ENCODE measurements around the gene CDH20.

Gene CDH20

DNA sequence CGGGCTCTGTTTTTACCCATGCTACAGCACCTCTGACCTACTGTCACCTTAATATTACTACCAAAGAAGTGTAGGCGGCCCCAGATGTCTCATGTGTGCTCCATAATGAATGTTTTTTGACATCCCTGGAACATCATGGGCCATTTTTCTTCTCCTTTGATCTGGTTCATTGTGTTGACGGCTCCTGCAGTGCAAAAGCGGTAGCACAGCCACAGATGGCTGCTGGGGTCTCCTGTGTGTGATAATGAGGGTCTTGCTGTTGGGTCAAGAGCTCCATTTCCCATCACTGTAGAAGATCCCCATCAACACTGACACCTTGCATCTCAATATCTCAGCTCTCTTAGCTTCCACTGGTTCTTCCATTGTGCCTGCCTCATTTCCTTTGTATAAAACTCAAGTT, 95.0 kb downstream of the CDH20 start:
- in situ Hi-C loops (cut with HindIII; ENCODE audit: low sequenced_read_pairs) = no loop called here
- H3K4me3 ChIP-seq (ENCODE audit: low read depth, low read length) = no peak overlapping the region
- no peak for DNase-seq (ENCODE audit: low read depth, low spot score)
- TF ChIP-seq, protein P1, sequence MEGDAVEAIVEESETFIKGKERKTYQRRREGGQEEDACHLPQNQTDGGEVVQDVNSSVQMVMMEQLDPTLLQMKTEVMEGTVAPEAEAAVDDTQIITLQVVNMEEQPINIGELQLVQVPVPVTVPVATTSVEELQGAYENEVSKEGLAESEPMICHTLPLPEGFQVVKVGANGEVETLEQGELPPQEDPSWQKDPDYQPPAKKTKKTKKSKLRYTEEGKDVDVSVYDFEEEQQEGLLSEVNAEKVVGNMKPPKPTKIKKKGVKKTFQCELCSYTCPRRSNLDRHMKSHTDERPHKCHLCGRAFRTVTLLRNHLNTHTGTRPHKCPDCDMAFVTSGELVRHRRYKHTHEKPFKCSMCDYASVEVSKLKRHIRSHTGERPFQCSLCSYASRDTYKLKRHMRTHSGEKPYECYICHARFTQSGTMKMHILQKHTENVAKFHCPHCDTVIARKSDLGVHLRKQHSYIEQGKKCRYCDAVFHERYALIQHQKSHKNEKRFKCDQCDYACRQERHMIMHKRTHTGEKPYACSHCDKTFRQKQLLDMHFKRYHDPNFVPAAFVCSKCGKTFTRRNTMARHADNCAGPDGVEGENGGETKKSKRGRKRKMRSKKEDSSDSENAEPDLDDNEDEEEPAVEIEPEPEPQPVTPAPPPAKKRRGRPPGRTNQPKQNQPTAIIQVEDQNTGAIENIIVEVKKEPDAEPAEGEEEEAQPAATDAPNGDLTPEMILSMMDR (IDR thresholded peaks at IDR 0.05; ENCODE audit: low read depth, low read length) = no peak

DNA sequence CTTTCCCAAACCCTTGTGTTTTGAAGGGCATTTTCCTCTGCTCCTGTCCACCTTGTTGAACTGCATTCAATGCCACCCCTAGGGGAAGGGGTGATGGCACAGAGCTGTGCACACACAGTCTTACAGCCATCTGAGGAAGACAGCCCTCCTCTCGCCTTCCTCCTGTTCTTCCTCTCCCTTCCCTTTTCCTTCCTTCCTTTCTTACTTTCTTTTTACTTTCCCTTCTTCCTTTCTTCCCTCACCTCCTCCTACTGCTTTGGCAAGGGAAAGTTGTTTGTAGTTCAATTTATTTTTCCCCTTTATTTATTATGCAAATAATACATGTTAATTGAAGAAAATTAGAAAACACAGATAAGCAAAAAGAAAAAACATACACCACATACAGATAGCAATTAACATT, 99.4 kb downstream of the CDH20 start:
- TF ChIP-seq, protein P1 (IDR thresholded peaks at IDR 0.05; ENCODE audit: low read depth, low read length) = no peak
- H3K4me3 ChIP-seq (ENCODE audit: low read depth, low read length) = no peak overlapping the region
- in situ Hi-C loops (cut with HindIII; ENCODE audit: low sequenced_read_pairs) = no loop called here
- DNase-seq (ENCODE audit: low read depth, low spot score) = no peak

DNA sequence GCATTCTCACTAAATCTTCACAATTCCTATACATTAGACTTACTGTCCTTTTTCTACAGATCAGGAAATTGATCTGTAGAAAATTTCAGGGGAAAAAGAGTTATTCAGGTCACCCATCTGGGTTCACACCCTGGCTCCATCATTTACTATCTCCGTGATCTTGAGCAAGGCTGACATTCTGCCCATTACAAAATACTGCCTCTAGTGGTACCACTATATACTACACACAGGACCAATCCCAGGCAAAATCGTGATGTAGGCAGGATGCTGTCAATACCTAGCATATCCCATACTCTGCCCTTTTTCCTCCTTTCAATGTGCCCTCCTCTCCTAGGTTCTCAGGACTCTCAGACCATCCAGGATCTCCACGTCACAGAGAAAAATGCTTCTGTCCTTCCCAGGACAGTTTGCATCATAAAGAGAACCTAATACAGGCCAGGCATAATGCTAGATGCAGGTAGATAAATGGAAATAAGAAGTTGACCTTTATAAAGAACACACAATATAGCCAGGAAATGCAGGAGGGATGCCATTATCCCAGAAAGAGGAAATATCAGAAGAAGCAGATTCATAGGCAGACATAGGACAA, 101.9 kb downstream of the CDH20 start:
- in situ Hi-C loops (cut with HindIII; ENCODE audit: low sequenced_read_pairs) = no loop called here
- TF ChIP-seq, protein P1 (IDR thresholded peaks at IDR 0.05; ENCODE audit: low read depth, low read length) = peak; percentile 59
- H3K4me3 ChIP-seq (ENCODE audit: low read depth, low read length) = no peak overlapping the region
- no peak for DNase-seq (ENCODE audit: low read depth, low spot score)

DNA sequence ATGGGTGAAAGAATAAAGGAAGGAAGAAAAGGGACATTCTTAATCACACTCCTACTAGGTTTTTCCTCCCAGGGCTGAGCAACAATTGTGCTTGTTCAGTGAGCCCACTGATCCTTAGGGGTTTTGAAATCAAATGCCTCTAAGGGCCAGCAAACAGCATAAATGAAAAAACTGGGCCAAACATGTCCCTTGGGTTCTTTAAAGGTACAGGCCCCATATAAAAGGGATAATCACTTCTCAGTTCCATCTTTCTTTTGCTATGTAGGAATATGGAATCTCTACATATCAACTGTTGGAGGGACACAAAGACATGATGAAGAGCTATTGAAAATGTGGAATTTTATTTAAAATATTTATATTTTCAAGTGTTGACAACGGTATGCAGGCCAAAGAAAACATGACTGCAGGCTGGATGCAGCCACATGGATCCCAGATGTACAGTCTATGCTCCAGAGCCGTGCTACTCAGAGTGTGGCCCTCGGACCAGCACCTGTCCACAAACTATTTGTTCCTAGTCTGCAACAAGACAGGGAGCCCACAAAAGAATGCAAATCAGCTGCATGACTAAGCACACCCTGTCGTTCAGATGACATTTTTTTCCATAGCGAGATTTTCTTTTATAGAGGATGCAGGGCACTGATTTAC, 110.0 kb downstream of the CDH20 start:
- TF ChIP-seq, protein P1 (IDR thresholded peaks at IDR 0.05; ENCODE audit: low read depth, low read length) = no peak
- in situ Hi-C loops (cut with HindIII; ENCODE audit: low sequenced_read_pairs) = no loop called here
- DNase-seq (ENCODE audit: low read depth, low spot score) = no peak
- H3K4me3 ChIP-seq (ENCODE audit: low read depth, low read length) = no peak overlapping the region

DNA sequence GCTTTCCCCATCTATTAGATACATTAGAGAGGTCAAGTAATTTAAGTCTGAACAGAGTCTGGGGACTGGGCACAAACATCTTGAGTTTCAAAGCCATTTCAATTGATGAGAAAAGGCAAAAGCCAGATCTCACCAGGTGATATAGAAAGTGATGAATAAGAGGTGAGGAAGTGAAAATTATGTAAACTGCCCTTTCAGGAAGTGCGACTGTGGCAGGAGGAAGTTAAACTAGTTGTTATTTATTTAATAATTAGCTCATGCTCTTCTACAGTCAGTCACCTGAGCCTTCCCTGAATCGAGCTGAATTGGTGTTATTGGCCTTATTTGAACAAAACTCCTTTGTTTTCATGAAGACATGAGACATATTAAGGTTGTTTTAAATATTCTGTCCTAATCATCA, 115.1 kb downstream of the CDH20 start:
- in situ Hi-C loops (cut with HindIII; ENCODE audit: low sequenced_read_pairs) = no loop called here
- TF ChIP-seq, protein P1 (IDR thresholded peaks at IDR 0.05; ENCODE audit: low read depth, low read length) = no peak
- no peak for DNase-seq (ENCODE audit: low read depth, low spot score)
- no peak overlapping the region for H3K4me3 ChIP-seq (ENCODE audit: low read depth, low read length)

DNA sequence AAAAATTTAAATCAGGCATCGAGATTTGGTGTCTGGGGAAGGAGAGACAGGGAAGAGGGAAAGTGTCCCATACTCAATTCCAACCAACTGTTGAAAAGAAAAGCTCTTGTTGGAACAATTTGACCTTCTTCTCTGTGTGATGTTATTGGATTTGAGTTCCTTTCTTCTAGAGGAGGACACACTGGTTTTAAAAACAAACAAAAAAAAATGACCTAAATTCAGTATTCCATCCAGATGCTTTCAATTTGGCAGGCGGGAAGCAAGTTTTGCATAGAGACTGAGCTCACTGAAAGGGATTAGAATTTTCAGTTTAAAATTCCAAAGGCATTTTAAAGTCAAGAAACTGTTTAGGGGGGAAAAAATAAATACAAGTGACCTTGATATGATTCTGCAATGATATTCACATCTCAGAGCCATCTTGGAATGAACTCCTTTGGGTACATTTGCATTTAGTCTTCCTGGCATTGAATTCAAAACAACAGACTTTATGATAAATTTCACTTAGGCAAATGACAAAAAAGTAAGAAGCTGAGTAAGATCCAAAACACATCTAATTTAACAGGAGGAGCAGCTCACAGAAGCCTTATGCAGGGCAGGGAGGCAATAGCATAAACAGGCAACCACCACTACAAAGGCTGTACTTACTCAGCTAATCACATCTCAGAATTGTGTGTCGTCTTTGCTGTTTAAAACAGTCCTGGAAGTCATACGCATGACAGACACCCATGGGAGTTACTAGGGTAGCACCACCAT, 126.8 kb downstream of the CDH20 start:
- in situ Hi-C loops (cut with HindIII; ENCODE audit: low sequenced_read_pairs) = no loop called here
- TF ChIP-seq, protein P1 (IDR thresholded peaks at IDR 0.05; ENCODE audit: low read depth, low read length) = no peak
- no peak overlapping the region for H3K4me3 ChIP-seq (ENCODE audit: low read depth, low read length)
- peak; percentile 12 for DNase-seq (ENCODE audit: low read depth, low spot score)
